Fibroblast of peridontal ligament (primary cell): Measurements from ENCODE around the gene NKD2.
"Not testable (repeated sequence)": the region's sequence is repeated elsewhere in the genome, so short reads cannot be mapped to it uniquely, and the experiment has no call there.

Source experiments
- DNase-seq: peaks from one replicate; pipeline ENCODE4 v3.0.0-alpha.2; 2010; ENCODE audit errors: extremely low read depth

Gene NKD2

DNA sequence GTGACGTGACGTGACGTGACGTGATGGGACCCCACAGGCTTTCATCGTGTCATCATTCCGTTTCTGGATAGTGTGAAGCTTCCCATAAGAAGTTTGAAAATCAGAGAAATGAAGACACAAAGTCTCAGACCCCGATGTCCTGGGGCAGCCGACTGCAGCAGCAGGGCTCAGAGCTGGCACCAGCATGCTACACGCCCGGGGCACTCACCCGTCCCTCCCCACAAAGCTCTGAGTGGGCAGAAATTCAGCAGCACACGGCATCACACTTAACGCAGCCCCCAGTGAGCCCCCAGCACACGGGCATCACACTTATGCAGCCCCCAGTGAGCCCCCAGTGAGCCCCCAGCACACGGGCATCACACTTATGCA is 61.1 kb downstream of the NKD2 start:
- no peak for DNase-seq

DNA sequence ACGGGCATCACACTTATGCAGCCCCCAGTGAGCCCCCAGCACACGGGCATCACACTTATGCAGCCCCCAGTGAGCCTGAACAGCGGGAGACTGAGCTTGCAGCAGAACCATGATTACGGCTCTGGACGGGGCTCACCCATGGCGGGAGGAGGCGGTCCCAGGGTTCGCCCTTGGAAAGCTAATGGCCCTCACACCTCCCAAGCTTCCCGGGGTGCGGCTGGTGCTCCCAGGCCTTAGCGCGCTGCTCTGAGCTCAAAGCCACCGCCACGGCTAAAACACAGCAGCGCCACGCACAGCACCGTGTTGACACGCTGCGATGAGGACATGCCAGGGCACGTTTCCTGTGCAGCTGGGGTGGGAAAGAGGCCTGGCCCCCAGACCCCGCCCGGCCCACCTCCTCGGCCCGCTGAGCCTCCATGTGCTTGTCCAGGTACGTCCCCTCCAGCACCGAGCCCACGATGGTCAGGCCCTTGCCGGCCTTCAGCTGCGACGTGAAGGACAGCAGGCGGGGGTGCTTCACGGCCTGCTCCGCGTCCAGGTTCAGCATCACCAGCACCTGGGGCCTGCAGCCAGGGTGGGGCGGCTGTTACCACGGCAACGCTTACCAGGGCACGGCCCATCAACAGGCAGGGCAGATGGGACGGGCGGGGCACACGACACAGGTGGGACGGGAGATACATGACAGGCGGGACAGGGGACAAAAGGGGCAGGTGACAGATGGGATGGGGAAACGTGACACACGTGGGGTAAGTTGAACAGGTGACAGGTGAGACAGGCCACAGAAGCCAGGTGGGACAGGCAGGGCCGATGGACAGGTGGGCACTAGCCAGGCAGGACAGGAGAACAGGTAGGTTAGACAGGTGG is 64.9 kb downstream of the NKD2 start:
- DNase-seq = no peak

DNA sequence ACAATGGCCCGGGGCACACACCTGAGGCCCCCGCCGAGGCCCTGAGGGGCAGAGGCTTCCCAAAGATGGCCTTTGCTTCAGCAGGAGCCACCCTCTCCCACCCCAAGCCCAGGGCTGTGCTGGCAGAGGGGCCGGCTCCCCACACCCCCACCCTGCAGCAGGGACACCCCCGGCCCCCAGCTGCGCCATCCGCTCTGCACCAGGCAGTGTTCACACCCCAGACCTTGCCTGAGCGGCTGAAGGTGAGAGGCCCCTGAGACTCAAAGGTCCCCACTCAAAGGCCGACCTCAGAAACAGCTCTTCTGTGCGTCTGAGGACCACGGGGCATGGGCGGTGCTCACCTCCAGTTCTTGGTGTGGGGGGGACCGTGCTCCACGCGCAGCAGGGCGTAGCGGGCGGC is 65.6 kb downstream of the NKD2 start:
- DNase-seq = no peak

DNA sequence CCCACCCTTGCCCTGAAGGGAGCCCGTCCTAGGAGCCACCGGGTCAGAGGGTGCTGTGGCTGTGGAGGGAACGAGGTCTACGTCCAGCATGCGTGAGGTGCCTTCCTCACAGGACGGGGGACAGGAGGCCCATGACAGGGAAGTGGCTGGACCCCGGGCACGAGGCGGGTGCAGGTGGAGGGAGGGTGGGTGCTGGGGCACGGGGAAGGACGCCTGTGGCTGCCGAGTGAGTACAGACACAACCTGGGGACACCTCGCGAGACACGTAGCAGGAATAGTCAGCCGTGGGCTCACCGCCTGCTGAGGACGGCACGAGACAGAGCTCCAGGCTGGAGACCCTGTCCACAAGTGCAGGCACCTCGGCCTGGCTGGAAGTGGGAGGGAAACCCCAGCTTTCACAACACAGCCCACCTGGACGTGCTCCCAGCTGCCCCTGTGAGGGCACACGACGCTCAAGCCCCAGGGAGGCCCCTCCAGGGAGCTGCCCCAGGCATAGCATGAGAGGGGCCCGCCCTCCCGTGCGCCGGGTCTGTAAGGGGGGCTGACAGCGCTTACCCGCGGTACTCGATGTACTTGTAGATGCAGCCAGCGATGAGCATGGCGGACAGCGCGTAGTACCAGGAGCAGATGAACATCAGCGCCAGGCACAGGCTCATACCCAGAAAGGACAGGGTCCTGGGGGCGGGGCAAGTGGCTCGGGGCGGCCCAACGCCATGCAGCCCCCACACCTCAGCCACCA is 66.4 kb downstream of the NKD2 start:
- DNase-seq = no peak

DNA sequence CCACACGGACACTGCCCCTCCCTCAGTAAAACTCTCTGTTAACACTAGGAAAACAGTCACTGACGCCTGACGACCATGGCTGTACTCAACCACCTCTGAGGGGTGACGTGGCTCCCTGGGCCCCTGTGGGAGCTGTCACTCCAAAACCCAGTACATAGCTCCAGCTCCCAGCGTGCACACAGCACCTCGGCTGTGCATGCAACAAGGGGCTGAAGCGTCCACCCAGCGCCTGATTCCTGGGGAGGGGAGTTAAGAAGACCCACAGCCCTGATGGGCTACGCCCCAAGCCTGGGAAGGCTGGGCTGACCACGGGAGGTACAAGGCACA is 66.9 kb downstream of the NKD2 start:
- DNase-seq = no peak

DNA sequence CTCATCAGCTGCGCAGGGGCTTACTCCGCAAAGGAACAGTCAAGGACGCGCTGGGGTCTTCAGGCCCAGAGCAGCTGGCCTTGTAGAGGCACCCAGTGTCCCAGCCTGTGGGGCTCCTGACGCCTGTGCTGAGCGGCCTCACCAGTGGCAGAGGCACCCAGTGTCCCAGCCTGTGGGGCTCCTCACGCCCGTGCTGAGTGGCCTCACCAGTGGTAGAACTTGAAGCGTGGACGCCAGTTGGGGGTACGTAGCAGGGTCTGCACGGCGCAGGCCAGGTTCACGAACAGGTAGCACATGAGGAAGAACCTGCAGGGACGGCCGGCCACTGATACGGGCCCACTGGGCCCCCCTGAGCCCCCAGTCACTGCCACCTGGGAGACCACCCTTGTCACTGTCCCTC is 67.3 kb downstream of the NKD2 start:
- no peak for DNase-seq

DNA sequence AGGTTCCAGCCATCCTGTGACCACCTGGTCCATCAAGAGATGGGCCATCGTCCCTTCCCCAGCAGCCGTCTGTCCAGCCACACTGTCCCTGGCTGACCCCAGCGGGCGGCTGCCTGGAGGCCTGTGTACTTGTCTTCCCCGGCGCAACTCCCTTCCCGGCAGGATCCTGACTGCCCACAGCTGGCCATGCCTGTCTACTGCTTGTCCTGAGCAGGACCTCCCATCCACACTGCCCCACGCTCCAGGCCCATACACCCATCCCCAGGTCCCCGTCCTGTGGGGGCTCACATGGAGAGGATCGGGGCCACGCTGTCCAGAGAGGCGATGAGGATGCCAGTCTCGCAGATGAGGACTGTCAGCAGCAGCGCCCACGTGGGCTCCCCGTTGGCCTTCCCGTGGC is 67.8 kb downstream of the NKD2 start:
- DNase-seq = no peak

DNA sequence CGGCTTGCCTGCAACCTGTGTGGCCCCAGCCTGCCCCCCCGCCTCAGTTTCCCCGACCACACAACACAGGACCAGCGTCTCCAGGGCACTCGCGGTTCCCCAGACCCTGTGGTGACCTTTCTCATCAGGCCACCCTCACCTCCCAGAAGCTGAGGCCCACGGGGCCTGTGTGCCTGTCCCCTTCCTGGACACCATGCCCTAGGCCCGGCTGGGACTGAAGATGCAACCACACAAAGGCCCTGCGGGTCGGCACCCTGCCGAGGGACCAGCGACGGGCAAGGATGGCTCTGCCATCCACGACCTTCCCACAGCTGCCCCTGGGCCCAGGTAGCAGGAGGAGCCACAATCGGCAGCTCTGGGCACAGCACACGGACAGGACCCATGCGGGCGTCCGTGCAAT is 68.4 kb downstream of the NKD2 start:
- no peak for DNase-seq

DNA sequence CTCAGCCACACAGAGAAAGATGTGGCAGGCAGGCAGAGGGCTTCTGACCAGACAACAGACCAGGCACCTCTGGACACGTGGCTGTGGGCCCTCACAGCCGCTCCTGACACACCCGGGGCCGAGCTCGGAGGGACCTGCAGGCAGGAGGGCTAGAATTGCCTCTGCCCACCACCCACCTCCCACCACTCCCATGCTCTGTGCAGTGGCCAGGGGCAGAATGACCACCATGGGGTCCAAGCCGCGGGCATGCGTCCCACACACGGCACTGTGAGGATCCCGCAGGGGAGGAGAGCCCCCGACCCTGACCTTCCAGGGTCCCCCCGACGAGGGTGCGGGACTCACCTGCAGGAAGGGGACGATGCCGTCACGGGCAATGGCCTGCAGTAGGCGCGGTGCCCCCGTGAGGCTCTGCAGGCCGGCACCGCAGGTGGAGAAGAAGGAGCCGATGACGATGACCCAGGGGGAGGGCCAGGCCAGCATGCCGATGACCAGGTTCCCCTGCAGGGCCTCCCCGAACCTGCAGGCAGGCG is 69.0 kb downstream of the NKD2 start:
- no peak for DNase-seq

DNA sequence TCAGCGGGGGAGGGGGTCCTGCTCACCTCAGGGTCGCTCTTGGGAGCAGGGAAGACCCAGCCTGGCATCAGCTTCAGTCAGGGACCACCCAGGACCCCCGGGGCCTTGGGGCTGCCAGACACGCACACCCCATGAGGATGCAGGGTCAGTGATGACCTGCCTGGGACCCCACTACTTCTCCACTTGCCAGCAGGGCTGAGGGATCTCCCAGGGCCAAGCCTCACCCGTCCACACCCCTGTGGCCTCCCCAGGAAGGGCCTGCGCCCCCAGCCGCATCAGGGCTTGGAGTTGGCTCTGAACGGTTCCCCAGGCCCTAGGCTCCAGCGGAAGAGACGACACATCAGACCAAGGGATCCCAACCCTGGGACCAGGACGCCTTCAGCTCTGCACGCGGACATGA is 69.6 kb downstream of the NKD2 start:
- no peak for DNase-seq

DNA sequence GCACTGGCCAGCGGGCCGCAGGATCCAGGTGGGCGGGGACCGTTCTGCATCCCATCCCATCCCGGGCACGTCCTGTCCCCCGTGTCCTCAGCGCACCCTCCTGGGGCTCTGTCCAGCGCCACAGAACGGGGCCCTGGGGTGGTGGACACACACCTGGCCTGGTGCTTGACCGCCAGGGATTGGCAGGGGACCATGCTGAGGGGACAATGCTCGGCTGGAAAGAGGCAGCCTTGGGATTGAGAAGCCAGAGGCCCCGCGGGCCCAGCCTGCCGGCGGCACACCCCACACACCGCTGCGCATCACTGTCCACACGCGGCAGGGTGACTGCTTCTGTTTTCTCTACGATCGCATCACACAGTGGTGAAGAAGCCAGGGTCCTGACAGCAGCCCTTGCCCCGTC is 70.2 kb downstream of the NKD2 start:
- no peak for DNase-seq

DNA sequence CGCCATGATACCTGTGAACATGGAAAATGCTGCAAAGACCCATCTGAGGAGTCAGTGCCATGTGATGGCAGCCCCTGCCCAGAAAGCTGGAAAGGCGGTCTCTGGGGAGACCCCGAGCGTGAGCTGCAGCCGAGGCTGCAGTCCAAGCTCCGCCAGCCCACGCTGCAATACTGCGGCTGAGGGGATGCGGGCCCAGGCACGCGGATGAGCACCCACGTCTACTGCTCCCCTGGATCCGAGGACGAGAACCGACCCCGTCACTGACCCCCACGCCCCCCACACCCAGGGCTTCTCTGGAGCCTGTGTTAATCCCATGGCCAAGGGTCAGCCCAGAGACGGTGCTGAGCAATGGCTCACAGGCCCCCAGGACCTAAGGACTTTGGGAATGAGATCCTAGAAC is 70.9 kb downstream of the NKD2 start:
- no peak for DNase-seq

DNA sequence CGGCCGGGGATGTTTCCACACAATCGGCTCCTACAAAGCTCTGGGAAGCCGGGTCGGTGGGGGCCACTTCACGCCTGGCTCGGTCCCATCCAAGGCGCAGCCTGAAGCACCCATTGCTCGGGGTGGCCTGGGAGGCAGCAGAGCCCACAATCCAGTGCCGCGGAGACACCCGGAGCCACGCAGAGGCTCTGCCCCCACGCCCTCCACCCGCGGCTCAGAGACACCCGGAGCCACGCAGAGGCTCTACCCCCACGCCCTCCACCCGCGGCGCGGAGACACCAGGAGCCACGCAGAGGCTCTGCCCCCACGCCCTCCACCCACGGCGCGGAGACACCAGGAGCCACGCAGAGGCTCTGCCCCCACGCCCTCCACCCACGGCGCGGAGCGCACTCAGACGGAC is 71.4 kb downstream of the NKD2 start:
- no peak for DNase-seq

DNA sequence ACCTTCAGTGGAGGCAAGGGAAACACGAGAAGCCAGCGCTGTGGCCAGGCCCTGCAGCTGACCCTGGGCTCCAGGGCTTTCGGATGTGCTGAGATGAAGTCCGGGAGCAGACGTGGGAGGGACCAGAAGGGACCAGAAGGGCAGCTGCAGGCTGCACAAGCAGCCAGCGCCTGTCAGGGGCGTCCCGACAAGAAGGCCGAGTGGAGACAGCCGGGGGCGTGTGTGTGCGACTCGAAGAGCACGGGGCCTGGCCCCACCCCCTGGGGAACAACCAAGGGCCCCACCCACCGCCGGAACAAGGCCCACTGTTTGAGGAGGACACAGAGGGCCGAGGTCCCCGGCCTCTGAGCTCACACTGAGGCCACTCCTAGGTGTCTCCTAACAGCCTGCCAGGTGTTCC is 71.8 kb downstream of the NKD2 start:
- no peak for DNase-seq

DNA sequence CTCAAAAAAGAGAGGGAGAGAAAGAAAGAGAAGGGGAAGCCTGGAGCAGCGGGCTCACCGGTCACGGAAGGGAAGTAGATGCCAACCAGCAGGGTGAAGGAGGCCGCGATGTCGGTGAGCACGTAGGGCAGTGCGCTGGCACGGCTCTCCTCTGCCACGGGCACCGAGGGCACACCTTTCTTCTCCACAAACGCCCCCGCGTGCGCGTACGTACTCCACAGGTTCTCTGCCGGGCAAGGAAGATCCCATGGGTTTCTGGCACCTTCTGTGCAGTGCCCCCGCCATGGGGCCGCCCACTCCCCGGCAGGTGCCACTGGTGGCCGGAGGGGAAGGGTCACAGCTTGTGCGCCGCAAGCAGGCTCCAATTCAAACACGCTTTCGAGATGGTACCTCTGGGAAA is 72.9 kb downstream of the NKD2 start:
- no peak for DNase-seq

DNA sequence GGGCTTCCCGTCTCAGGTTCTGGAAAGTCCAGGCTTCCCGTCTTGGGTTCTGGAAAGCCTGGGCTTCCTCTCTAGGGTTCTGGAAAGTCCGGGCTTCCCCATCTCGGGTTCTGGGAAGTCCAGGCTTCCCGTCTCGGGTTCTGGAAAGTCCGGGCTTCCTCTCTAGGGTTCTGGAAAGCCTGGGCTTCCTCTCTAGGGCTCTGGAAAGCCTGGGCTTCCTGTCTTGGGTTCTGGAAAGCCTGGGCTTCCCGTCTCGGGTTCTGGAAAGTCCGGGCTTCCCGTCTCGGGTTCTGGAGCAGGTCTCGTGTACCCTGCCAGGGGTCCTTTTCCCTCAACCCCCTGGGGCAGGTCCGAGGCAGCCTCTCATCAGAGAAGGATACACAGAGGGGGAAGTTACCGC is 74.4 kb downstream of the NKD2 start:
- not testable (repeated sequence) for DNase-seq

DNA sequence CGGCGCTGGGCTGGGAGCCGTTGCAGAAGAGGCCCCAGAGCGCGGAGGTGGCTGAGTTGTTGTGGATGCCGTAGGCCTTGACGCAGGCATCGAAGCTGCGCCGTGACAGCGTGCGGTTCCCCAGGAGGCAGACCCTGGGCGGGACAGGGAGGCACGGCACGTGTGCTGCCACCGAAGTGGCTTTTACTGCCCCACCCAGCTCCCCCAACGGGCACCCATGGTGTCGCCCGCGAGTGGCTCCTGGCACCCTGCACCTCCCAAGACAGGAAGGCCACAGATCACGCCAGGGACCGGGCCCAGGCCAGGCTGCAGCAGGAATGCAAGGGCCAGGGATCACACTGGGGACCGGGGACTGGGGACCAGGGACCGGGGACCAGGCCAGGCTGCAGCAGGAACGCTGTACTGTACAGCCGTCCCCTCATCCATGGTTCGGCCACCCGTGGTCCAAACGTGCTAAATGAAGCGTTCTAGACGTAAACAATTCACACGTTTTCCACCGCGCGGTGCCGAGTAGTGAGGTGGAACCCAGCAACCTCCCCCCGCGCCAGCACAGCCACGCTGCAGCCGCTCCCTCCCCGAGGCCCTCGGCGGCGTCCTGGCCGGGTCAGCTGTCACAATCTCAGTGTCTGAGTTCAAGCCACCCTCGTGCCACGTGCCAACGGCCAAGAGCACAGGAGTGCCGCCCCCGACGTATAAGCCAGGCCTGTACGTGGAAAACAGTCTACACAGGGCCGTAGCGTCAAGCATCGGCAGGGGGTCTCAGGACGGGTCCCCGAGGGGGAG is 75.4 kb downstream of the NKD2 start:
- no peak for DNase-seq

DNA sequence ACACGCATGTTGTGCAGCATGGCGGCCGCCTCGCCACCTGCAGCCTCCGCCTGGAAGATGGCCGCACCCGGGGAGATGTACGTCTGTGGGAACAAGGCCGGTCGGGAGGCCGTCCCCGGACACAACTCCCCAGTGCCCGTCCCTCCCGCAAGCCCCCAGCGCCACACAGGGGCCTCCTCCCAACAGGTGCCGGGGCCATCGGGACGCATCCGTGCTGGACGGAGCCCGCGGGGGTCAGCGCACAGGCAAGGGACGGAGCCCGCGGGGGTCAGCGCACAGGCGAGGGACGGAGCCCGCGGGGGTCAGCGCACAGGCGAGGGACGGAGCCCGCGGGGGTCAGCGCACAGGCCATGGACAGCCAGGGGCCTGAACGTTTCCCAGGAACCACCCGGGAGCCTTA is 76.8 kb downstream of the NKD2 start:
- DNase-seq = no peak

DNA sequence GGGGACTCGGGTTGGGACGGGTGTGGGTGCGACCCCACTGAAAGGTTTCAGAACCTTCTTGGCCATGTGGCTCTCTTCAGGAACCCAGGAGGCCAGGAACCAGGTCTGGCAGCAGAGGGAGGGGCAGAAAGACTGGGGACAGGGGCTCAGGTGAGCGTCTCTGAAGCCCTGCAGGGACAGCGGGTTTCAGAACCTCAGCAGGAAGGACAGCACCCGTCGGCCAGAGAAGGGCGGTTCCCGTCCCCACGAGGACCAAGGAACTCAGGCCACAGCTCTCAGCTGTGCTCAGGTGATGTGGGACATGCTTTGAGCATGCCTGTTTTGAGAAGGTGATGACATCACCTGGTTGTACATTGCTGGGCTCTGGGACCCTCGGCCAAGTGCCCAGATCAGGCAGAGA is 77.5 kb downstream of the NKD2 start:
- DNase-seq = no peak

DNA sequence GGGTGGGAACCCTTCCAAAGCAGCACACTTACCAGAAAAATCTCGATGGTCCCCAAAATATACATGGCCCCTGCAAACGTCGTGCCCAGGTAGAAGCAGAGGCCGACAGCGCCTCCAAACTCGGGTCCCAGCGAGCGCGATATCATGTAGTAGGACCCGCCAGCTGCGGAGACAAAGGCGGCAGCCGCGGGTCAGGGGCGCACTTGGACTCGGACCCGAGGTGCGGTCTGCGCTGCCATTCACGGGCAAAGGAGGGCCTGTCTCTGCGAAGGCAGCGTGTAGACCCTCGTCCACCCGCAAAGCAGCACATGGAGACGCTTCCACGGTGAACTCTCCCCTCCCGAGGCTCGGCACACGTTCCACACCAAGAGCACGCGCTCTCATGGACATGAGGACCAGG is 78.3 kb downstream of the NKD2 start:
- DNase-seq = no peak

DNA sequence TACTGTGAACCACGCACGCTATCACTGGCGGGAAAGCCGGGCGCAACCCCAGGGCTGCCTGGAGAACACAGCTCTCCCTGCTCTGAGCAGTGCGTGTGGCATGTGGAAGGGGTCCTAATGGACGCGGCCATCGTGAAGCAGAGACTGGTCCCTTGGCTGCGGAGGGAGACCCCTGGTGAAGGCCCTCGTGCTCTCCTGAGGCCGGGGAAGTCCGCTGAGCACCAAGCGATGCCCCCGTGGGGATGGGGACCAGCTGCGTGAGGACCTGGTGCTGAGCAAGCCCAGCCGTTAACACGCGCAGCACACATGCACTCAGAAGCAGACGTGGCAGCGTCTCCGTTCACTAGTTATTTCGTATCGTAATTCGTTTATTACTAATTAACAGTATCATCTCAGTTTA is 78.8 kb downstream of the NKD2 start:
- DNase-seq = no peak

DNA sequence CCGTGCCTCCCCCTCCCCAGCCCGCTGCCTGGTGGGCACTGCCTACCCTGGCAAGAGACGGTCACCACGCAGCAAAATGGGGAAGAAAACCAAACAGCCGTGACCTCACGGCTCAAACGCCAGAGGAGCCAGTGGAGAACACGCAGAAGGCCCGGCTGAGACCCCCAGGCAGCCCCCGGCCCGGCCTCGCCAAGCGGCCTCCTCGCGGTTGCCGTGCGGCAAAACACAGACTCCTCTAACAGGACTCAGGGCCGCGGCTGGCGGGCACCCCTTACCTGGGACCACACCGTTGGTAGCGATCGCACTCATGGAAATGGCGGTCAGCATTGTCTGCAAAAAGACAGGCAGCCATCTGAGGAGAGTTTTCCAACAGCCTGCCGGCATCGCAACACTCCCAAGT is 79.4 kb downstream of the NKD2 start:
- no peak for DNase-seq
